HepG2 (cell line): ENCODE results near the gene WDR27. TPM values are rescaled to one million over a fixed set of nuclear protein-coding genes. Genes with fewer than 3 reads are reported as not detected.

Experiments used
- ATAC-seq: fragments of 200-7000 bp; cut with Tn5 transposase; 3 replicates; pipeline ENCODE4 v1.9.1; 2020; ENCODE audit warnings: mild to moderate bottlenecking, moderate library complexity
- BruUV-seq: library from RNA; stranded (reverse); fragments of 400-500 nt; replicated peaks from 2 replicates; lab custom pipeline; 2021; lab: Mats Ljungman, UMichigan
- CTCF ChIA-PET: fragments of 300-600 bp; formaldehyde crosslinking; extraction: SDS; loops from one replicate; lab custom pipeline; 2021; ENCODE audit warnings: low total read pairs, inconsistent platforms, low intra/inter-chr PET ratio; lab: Yijun Ruan, JAX
- POLR2A ChIA-PET: fragments of 350-600 bp; sonication (Branson Sonifier 250); formaldehyde crosslinking; loops from one replicate; lab custom pipeline; 2020; ENCODE audit warnings: antibody characterized with exemption, inconsistent platforms; lab: Yijun Ruan, JAX
- DNase-seq: peaks from one replicate; pipeline ENCODE4 v3.0.0-alpha.2; 2015; ENCODE audit warnings: low spot score
- FAIRE-seq: peaks from 3 replicates; lab custom pipeline; 2011; peaks lifted over from hg19 to GRCh38; lab: Jason Lieb, UNC
- H2AFZ ChIP-seq: one replicate; pipeline ENCODE4 v1.6.1; 2011; ENCODE audit warnings: low read length, inconsistent platforms
- H3K27ac ChIP-seq: fragments of 300-600 bp; 3 replicates; pipeline ENCODE4 v1.8.0; 2011; ENCODE audit warnings: mixed run types, mild to moderate bottlenecking, mixed read lengths, low read length, inconsistent platforms; ENCODE audit not compliant: insufficient read depth; ENCODE audit errors: extremely low read length
- H3K27me3 ChIP-seq, 2 experiments: fragments of 200-600 bp in 1 of 2; 2 replicates in 1 of 2; 3 replicates in 1 of 2; pipeline versions ENCODE4 v1.6.0 to v1.8.0; 2011; ENCODE audit warnings: low read length in 2 of 2, mild to moderate bottlenecking in 2 of 2, moderate library complexity in 2 of 2, inconsistent platforms in 1 of 2; ENCODE audit not compliant: insufficient read depth in 2 of 2, control insufficient read depth in 1 of 2
- H3K36me3 ChIP-seq, 2 experiments: fragments of 200-600 bp in 1 of 2; replicated peaks in 1 of 2; 2 replicates in 1 of 2; 3 replicates in 1 of 2; pipeline versions ENCODE4 v1.5.1 to v1.8.0; 2011; ENCODE audit warnings: low read length in 2 of 2, inconsistent platforms in 1 of 2; ENCODE audit not compliant: insufficient read depth in 2 of 2, control insufficient read depth in 1 of 2
- H3K4me1 ChIP-seq: 2 replicates; pipeline ENCODE4 v1.5.1; 2012; ENCODE audit warnings: low read length, inconsistent platforms; ENCODE audit not compliant: insufficient read depth
- H3K4me2 ChIP-seq: 2 replicates; pipeline ENCODE4 v1.6.0; 2011; ENCODE audit warnings: low read depth, low read length, inconsistent platforms
- H3K4me3 ChIP-seq, 3 experiments: fragments of 200-600 bp in 1 of 3; sonication (generic), shearing (Covaris generic) in 1 of 3; replicated peaks in 1 of 3; 2 replicates each; pipeline ENCODE4 v1.5.1; 2011 to 2016; ENCODE audit warnings: low read length in 3 of 3, inconsistent platforms in 2 of 3, low read depth in 2 of 3, mild to moderate bottlenecking in 2 of 3, control low read depth in 1 of 3, mixed read lengths in 1 of 3; ENCODE audit not compliant: insufficient read depth in 1 of 3
- H3K79me2 ChIP-seq: one replicate; pipeline ENCODE4 v1.6.1; 2011; ENCODE audit warnings: low read length, inconsistent platforms; ENCODE audit not compliant: insufficient read depth
- H3K9ac ChIP-seq: 2 replicates; pipeline ENCODE4 v1.6.0; 2011; ENCODE audit warnings: mild to moderate bottlenecking, low read depth, low read length, inconsistent platforms; ENCODE audit not compliant: insufficient read depth
- H3K9me3 ChIP-seq: 2 replicates; pipeline ENCODE4 v1.5.1; 2012; ENCODE audit warnings: mild to moderate bottlenecking, low read length
- H4K20me1 ChIP-seq: 2 replicates; pipeline ENCODE4 v1.6.0; 2011; ENCODE audit warnings: inconsistent platforms, mild to moderate bottlenecking, low read length, moderate library complexity; ENCODE audit not compliant: insufficient read depth
- BRF2 ChIP-seq: sonication (generic); formaldehyde crosslinking; IDR thresholded peaks from 2 replicates; pipeline ENCODE4 v1.8.1; 2022; ENCODE audit warnings: mild to moderate bottlenecking, missing genetic modification reagents
- GATAD1 ChIP-seq: IDR thresholded peaks from 2 replicates; pipeline ENCODE4 v1.6.1; 2016; ENCODE audit warnings: missing genetic modification reagents, missing compliant biosample characterization
- KAT2B ChIP-seq: fragments of 150-350 bp; IDR thresholded peaks from 2 replicates; pipeline ENCODE4 v1.6.1; 2014; ENCODE audit warnings: low read depth, low read length, borderline replicate concordance
- NPAS2 ChIP-seq: sonication (generic); formaldehyde crosslinking; IDR thresholded peaks from 2 replicates; pipeline ENCODE4 v1.8.0; 2022; ENCODE audit warnings: mild to moderate bottlenecking, missing genetic modification reagents, borderline replicate concordance
- PCBP1 ChIP-seq: fragments of 200-400 bp; formaldehyde crosslinking; IDR thresholded peaks from 2 replicates; pipeline ENCODE4 v1.6.1; 2017; ENCODE audit warnings: mild to moderate bottlenecking, low read depth, low read length, borderline replicate concordance
- RBM22 ChIP-seq: fragments of 200-400 bp; formaldehyde crosslinking; optimal IDR thresholded peaks from 2 replicates; pipeline ENCODE3; 2017; ENCODE audit warnings: mild to moderate bottlenecking, low read length, moderate library complexity
- SIN3A ChIP-seq: IDR thresholded peaks from 2 replicates; pipeline ENCODE4 v1.6.1; 2011; ENCODE audit warnings: low read depth, mild to moderate bottlenecking, control low read depth, low read length, borderline replicate concordance
- SIN3B ChIP-seq: fragments of 150-350 bp; IDR thresholded peaks from 2 replicates; pipeline ENCODE4 v1.6.1; 2014; ENCODE audit warnings: low read length
- SP1 ChIP-seq, 2 experiments: fragments of 450-650 bp in 1 of 2; sonication (generic) in 1 of 2; formaldehyde crosslinking in 1 of 2; IDR thresholded peaks; 2 replicates each; pipeline versions ENCODE4 v1.4.0 to v1.6.1; 2016 to 2020; ENCODE audit warnings: missing genetic modification reagents in 1 of 2
- TFE3 ChIP-seq: IDR thresholded peaks from 2 replicates; pipeline ENCODE4 v1.6.1; 2016
- ZFP36L1 ChIP-seq: sonication (generic); formaldehyde crosslinking; IDR thresholded peaks from 2 replicates; pipeline ENCODE4 v1.8.0; 2022; ENCODE audit warnings: mild to moderate bottlenecking, missing genetic modification reagents, moderate library complexity
- ZNF282 ChIP-seq: fragments of 450-650 bp; IDR thresholded peaks from 2 replicates; pipeline ENCODE4 v1.6.1; 2018; ENCODE audit not compliant: partially characterized antibody
- ZNF441 ChIP-seq: sonication (generic); formaldehyde crosslinking; IDR thresholded peaks from 2 replicates; pipeline ENCODE4 v1.7.0; 2021; ENCODE audit warnings: missing genetic modification reagents, borderline replicate concordance
- WGBS: methylation state at CpG from one replicate; pipeline ENCODE4 v1.1.6; 2017; ENCODE audit warnings: low lambda C conversion rate; 5-methylcytosine and 5-hydroxymethylcytosine counted together
- in situ Hi-C: cut with HindIII; loops from 2 replicates; pipeline ENCODE4 v1.10.0; 2017; ENCODE audit warnings: low pct_unique_long_range_greater_than_20kb; ENCODE audit not compliant: extremely low pct_ligation_motif_present
- intact Hi-C: fragments of 100-400 bp; cut with micrococcal nuclease; formaldehyde crosslinking; loops from one replicate; pipeline ENCODE4 v1.10.0; 2022; ENCODE audit not compliant: unreplicated experiment
- polyA plus RNA-seq, 8 experiments: library from polyadenylated mRNA; depleted of rRNA in 3 of 8; stranded (reverse) in 7 of 8; unstranded in 1 of 8; fragments of >200 nt; fragmentation: Illumina TruSeq in 4 of 8; extraction: Trizol in 4 of 8; gene quantifications; 2 replicates each; pipeline versions ENCODE4 v1.2.1 to v1.2.3, GENCODE V29; 2011 to 2016; ENCODE audit warnings: low read depth in 4 of 8, missing spikeins in 1 of 8, mixed read lengths in 1 of 8; ENCODE audit not compliant: insufficient read depth in 1 of 8
- total RNA-seq, 5 experiments: library from RNA; depleted of rRNA; stranded (reverse); fragments of >200 nt; fragmentation: Illumina TruSeq; extraction: Trizol; gene quantifications; 2 replicates each; pipeline ENCODE4 v1.2.3, GENCODE V29; 2016; ENCODE audit warnings: low read depth in 1 of 5
- TF ChIP-seq, protein P1 (sequence below): sonication (generic); formaldehyde crosslinking; IDR thresholded peaks from 2 replicates; pipeline ENCODE4 v1.9.0; 2021; ENCODE audit warnings: missing genetic modification reagents, mild to moderate bottlenecking, borderline replicate concordance

Gene WDR27
- total and polyA plus RNA-seq, 2 of the 13 experiments (the other 11 are each of a cell fraction or from before 2014, with no cell fraction given) = 34.1 to 80.3 TPM

DNA sequence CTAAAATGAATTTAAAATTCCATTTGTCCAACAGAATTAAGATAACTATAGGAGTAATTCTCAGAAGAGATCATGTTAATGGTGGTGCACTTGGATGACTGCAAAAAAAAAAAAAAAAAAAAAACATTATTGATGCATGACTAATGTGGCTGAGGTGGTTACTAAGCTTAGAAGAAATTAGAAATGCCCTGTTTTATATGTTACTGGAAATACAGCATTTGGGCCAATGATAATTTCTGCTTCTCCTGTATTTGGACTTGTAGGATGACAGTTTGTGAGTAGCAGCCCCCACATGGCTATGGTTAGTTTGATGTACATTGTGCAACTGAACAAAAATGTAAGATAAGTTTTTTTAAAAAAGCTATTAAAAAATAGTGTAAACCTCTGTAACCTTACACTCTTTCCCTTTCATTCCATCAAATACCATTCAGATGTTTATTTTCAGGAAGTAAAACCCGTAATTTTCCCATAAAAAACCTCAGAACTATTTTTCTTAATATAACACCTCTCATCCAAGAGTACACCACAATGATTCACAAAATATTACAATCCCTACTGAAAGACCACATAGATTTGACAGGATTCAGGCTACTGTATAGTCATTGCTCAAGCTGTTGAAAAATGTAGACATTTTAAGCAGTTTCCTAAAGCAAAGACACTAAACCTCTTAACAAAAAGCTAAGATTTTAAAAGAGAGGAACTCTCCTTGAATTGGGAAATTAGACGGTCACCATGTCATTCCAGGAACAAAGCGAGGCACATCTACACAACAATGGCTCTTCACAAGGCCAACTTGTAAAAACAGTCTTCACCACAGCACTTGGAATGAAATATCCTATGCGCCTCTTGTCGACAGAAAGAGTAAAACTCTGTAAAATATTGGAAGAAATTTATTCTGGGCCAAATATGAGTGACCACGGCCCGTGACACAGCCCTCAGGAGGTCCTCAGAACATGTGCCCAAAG is 83.0 kb downstream of the WDR27 start:
- Histone ChIP-seq H3K4me3 (no peak overlapping the region), H4K20me1 (no peaks in the 10 kb centered on the region), H3K36me3 (peaks cover 1 to 2% of the 10 kb centered on the region in 2 experiments; a peak in 3 of 5 replicates), H3K9me3 (no peaks in the 10 kb centered on the region), H3K9ac (no peak overlapping the region), H3K4me1 (peaks cover 20% of the 10 kb centered on the region), H3K27me3 (no peaks in the 10 kb centered on the region), H3K4me2 (no peak overlapping the region), H3K79me2 (no peaks in the 10 kb centered on the region), H3K27ac (no peak overlapping the region), H2AFZ (no peak overlapping the region)
- no TSS peak for BruUV-seq
- CTCF ChIA-PET = no interaction called here
- WGBS = 96% methylated on average over 7 of the region's 7 CpGs
- no peak for ATAC-seq
- in situ Hi-C loops (no loop called here), intact Hi-C loops (no loop called here)
- DNase-seq = no peak
- POLR2A ChIA-PET = no interaction called here
- no peak for FAIRE-seq
- TF ChIP-seq TFE3 (CRISPR knock-in tag) (no peak), SIN3B (no peak)

- no peak overlapping the region for H3K27ac ChIP-seq
- ChIA-PET CTCF (no interaction called here), POLR2A (no interaction called here)
- H3K36me3 ChIP-seq = peaks cover 0 to 6% of the 10 kb centered on the region in 2 experiments; a peak in 1 of 5 replicates
- DNase-seq = no peak
- FAIRE-seq = no peak
- BruUV-seq = no TSS peak
- H3K9me3 ChIP-seq = no peaks in the 10 kb centered on the region
- H4K20me1 ChIP-seq = no peaks in the 10 kb centered on the region
- in situ Hi-C loops (no loop called here), intact Hi-C loops (no loop called here)
- ATAC-seq = no peak
- peaks cover 20% of the 10 kb centered on the region for H3K4me1 ChIP-seq
- H3K79me2 ChIP-seq = no peaks in the 10 kb centered on the region
- H2AFZ ChIP-seq = no peak overlapping the region
- H3K4me2 ChIP-seq = no peak overlapping the region
- H3K4me3 ChIP-seq = no peak overlapping the region
- no peak for TF ChIP-seq PCBP1
- no peak for TF ChIP-seq RBM22
- no peak for TF ChIP-seq SP1 (IDR thresholded peaks at IDR 0.05)
- no peak for TF ChIP-seq SP1 (CRISPR knock-in tag; IDR thresholded peaks at IDR 0.05)
- no peak for TF ChIP-seq ZNF441
- TF ChIP-seq BRF2 (CRISPR knock-in tag) = no peak
- TF ChIP-seq, protein P1, sequence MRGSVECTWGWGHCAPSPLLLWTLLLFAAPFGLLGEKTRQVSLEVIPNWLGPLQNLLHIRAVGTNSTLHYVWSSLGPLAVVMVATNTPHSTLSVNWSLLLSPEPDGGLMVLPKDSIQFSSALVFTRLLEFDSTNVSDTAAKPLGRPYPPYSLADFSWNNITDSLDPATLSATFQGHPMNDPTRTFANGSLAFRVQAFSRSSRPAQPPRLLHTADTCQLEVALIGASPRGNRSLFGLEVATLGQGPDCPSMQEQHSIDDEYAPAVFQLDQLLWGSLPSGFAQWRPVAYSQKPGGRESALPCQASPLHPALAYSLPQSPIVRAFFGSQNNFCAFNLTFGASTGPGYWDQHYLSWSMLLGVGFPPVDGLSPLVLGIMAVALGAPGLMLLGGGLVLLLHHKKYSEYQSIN (CRISPR knock-in tag) = no peak
- TF ChIP-seq SIN3A = no peak
- TF ChIP-seq NPAS2 (CRISPR knock-in tag) = no peak
- no peak for TF ChIP-seq ZFP36L1 (CRISPR knock-in tag)
- TF ChIP-seq KAT2B = no peak
- TF ChIP-seq ZNF282 = no peak
- TF ChIP-seq GATAD1 (CRISPR knock-in tag) = no peak
- no peaks in the 10 kb centered on the region for H3K27me3 ChIP-seq
- no peak overlapping the region for H3K9ac ChIP-seq
- 94% methylated on average over 7 of the region's 7 CpGs for WGBS
Measured at GRCh38 chr6:169617562-169617961, 84.3 kb downstream of the WDR27 start.
